ENCODE measurements around the gene PDK4.
"Not testable (repeated sequence)": the region's sequence is repeated elsewhere in the genome, so short reads cannot be mapped to it uniquely, and the experiment has no call there.

The PDK4 gene

GRCh38 chr7:95596198-95597063 is at the start of gene PDK4:
PDK4 (minus strand) TSS chr7:95596516; CDS start chr7:95596293, 223 bp downstream.
- DNase-seq: no peak

DNA sequence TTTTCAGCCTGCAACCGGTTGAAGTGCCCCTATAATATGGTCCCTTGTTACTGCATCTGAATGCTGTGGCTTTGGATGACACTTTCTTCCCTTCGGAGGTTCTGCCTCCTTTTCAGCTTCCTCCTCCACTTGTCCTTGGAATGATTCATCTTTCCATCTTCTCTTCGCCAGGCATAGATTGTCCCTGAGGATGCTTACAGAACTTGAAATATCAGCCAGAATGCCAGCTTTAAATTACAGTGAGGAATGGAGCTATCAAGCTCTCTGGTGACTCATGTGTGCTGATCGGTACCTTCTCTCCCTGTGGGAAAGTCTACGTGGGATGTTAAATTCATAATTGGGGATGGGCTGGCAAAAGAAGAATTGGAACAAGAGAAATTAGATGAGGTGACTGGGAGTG is 45.9 kb upstream of the PDK4 start:
- DNase-seq: no peak

DNA sequence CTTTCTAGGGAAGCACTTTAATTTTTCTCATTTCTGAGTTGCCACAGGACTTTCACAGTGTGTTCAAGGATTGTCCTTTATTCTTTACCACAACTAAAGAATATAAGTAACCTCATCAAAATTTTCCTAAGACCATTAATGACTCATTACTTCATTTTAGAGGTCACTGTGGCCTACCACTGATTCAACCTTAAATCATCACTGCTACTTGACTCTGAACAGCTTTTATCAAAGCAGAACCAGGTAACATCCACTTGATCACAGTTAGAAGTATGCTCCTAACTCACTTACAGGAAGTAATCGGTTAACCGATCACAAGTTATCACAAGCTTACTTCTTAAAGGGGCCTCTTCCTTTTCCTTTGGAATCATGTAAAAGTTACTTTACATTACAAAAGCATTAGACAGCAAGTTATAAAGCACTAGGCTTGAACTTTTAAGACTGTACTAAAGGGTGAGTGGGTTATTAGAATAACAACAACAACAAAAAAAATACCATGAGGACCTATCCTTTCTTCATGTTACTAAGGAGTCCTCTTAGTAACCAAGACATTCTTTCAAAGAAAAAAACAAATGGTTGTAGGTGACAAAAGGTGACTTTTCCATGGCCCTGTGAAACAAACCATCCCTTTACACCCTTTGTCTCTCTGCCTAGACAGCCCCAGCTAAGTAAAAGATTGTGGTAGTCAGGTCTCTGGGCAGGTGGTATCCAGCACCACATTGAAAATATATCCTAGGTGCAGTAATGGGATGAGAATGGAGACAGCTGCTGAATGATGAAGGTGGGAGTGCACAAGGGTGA is 40.0 kb upstream of the PDK4 start:
- DNase-seq: no peak

GRCh38 chr7:95632609-95633008 is 36.3 kb upstream of the PDK4 start:
- DNase-seq: no peak

DNA sequence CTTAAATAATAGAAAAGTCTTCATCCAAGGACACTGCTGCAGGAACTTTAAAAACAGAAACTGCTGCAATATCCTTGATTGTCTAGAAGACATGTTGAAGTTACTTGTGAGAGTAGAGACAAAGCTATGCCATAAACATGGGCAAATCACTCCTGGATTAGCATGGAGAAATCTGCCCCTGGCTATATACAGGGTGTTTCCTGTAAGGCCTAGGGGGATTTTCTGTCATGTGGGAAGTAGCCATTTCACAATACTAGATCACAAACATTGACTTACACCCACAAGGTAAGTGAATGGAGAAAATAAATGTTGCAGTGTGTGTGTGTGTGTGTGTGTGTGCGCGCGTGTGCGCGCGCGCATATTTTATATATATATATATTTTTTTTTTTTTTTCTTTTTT is 35.2 kb upstream of the PDK4 start:
- DNase-seq: no peak

GRCh38 chr7:95630702-95631458 is 34.6 kb upstream of the PDK4 start:
- DNase-seq: no peak

GRCh38 chr7:95628831-95629439 is 32.6 kb upstream of the PDK4 start:
- no peak for DNase-seq

DNA sequence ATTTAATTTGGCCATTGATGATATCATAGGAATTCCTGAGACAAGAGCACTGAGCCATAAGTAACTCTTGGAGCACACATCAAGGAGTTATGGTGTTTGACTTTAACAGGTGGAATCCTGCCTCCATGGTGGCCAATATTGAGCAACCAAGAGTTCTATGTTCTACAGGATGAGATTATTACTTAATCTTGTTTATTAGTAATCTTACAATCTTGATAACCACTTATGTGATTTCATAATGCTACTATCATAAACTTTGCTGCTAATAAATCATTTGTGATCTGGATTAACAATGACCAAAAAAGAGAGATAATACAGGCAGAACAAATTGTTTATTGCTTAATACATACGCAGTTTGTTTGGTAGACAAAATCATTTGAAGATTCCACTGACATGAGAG is 27.5 kb upstream of the PDK4 start:
- no peak for DNase-seq

DNA sequence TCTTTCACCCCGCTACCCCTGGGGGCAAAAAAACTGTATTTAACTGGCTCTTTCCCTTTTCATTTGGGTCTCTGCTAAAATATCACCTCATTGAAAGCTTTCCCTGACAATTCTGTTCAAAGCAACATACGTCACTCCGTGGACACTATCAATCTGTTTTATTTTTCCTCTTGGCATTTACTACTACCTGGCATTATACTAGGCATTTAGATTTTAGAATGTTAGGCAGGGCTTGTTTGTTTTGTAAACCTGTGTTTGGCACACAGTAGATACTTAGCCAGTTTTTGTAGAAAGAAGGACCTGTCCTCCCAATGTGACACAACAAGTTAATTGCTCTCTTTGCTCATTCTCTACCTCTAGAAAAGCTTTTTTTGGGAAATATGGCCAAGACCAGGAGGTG is 26.5 kb upstream of the PDK4 start:
- DNase-seq: no peak

GRCh38 chr7:95622001-95622549 is 25.8 kb upstream of the PDK4 start:
- no peak for DNase-seq

GRCh38 chr7:95621404-95621803 is 25.1 kb upstream of the PDK4 start:
- no peak for DNase-seq

DNA sequence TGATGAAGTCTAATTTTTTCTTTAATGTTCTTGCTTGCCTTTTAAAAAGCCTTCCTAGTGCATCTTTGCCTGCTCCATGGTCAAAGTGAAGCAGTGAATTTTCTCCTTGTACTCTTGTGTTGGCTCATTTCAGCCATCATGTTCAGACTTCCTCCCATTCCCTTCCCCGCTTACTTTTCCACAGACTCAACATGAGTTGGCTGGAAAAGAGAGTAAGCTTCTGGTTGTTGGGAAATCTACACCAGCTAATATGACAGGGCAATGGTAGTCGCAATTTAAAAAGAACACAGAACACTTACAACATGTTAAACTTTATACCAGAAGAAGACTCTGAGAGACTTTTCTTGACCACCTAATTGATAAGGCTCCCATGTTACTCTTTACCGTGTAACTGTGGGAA is 24.3 kb upstream of the PDK4 start:
- no peak for DNase-seq

DNA sequence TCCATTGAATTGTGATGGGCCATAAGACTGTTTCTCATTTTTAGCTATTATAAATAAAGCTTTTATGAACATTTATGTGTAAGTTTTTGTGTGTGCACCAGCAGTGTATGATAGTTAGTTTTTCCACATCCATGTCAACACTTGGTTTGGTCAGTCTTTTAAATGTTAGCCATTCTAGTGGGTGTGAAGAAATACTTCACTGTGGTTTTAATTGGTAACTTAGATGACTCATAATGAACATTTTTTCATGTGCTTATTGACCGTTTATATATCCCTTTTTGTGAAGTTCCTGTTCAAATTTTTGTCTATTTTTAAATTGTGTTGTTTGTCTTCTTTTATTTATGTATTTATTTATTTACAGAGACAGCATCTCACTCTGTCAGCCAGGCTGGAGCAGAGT is 23.6 kb upstream of the PDK4 start:
- no peak for DNase-seq

DNA sequence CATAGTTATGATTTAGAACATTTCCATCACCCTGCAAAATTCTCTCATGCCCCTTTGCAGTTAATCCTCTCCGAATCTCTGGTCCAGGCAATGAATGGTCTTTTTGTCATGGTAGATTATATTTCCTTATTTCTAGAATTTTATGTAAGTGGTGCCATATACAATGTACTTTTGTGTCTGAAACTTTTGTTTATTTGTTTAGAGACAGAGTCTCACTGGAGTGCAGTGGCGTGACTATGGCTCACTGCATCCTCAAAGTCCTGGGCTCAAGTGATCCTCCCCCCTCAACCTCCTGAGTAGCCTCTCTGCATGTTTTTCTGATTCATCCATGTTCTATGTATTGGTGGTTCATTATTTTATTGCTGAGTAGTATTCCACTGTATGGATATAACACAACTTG is 23.2 kb upstream of the PDK4 start:
- no peak for DNase-seq

- no peak for DNase-seq
Measured at GRCh38 chr7:95614442-95614940, 18.2 kb upstream of the PDK4 start.

DNA sequence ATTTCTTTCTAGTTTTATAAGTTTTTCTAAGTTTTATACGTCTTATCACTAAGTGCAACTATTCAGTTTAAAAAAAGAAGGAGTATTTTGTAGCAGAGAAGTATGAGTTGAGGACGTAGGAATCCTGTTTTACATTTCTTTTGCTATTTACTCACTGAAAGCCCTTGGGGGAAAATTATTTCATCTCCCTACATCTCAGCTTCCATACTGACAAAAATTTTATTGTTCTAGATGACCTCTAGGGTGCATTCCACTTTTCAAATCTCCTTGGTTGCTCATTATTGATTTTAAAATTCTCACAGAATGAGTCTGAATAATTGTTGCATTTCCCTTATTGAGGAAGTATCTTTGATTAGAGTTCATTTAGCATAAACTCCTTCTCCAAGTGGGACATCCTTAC is 14.9 kb upstream of the PDK4 start:
- DNase-seq: no peak

DNA sequence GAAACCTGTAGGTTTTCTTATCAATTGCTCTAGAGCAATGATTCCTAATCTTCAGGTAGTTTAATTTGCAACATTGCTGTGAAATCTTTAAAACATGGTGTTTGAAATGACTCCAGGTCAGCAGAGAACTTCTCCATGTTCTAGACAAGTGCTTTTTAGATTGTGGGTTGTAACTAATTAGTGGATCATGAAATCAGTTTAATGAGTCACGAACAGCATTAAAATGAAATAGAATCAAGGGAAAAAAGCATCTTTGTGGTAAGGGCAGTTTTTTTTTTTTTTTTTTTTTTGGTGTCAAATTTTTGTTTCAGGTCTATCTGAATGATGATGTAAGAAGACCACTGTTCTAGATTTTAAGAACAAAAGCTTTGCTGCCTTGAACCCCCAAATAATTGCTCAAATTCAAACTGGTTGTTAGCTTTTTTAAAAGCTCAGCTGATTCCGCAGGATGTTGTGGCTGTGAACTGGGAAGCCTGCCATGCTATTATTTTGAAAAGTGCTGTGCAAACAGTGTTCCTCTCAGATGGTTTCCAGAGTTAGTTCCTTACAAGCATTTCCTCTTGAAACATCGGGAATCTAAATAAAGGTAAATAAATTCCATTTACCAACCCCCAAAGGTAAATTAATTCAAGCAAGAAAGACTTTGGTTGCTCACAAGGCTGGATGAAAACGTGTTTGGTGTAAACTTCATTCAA is 13.1 kb upstream of the PDK4 start:
- no peak for DNase-seq

DNA sequence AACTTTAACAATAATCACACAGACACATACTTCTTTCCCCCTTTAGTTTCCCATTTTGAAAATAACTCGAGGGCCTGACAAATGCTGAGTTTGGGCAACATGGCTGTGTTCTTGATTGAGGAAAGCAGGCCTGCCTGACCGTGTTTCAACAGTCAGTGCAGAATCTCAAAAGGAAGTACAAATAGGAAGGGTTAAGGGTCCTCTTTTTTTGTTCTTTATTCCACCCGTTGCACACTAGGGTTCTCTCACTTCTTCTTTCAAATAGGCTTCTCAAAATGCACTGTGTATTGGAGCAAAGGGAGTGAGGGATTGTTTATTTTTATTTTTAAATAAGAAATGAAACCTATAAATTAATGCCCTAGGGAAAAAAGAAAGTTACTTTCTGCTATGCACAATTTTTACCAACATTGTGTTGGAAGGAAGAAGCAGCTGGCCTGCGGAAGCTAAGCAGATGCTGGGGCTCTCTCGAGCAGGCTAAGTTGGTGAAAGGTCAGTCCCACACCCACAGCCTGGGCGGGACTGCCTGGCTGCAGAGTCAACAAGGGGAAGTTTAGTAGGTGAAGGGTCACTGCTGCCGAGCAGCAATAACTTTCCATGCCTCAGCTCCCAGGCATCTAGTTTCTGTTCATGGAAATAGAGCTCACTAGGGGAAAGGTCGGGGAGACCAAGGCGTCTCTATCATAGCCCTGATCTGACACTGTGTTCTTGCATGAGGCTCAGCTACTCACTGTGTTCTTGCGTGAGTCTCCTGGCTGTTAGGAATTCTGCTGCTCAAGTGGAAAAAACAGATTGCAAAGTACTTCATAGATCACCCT is 12.2 kb upstream of the PDK4 start:
- no peak for DNase-seq

DNA sequence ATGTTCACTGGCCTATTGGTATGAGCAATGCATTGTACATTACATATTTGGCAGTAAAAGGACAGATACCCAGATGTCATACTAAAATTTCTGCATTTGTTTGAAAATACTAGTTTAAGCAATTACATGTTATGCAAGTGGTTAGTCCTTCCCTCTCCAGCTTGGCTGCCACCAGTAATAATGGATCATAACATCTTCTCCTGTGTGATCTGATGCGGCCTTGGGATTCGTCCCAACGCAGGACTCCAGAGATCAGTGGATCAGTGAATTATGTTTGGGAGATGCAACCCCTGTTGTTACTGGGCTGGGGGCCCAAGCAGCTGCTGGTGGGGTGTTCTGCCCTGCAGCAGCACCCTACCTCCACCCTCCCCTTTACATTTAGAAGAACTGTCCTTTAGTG is 11.2 kb upstream of the PDK4 start:
- no peak for DNase-seq

- no peak for DNase-seq
Measured at GRCh38 chr7:95605275-95605674, 9.0 kb upstream of the PDK4 start.

DNA sequence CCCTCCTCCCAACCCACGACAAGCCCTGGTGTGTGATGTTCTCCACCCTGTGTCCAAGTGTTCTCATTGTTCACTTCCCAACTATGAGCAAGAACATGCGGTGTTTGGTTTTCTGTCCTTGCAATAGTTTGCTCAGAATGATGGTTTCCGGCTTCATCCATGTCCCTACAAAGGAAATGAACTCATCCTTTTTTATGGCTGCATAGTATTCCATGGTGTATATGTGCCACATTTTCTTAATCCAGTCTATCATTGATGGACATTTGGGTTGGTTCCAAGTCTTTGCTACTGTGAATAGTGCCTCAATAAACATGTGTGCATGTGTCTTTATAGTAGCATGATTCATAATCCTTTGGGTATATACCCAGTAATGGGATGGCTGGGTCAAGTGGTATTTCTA is 8.5 kb upstream of the PDK4 start:
- DNase-seq: not testable (repeated sequence)
